ENCODE measurements around the gene PHACTR1. TPM values are rescaled to one million over a fixed set of nuclear protein-coding genes. Genes with fewer than 3 reads are reported as not detected.

The PHACTR1 gene
- total RNA-seq, 1 experiment from 2014 or later: 15.5 TPM

- TF ChIP-seq AR (CRISPR knock-in tag; IDR thresholded peaks at IDR 0.05) (no peak), ZNF396 (CRISPR knock-in tag; IDR thresholded peaks at IDR 0.05; ENCODE audit: borderline replicate concordance) (no peak), ZNF281 (CRISPR knock-in tag; IDR thresholded peaks at IDR 0.05) (no peak)
Observed at GRCh38 chr6:12818324-12818723, 101.8 kb downstream of the PHACTR1 start (continued).

GRCh38 chr6:12823847-12824246 lies 107.3 kb downstream of the PHACTR1 start:
- DNase-seq (ENCODE audit: low spot score): no peak
- Mint-ChIP-seq H3K27me3 (ENCODE audit: low read depth) (no peaks in the 10 kb centered on the region), H3K27ac (no peak overlapping the region), H3K4me1 (peaks cover 21% of the 10 kb centered on the region), H3K4me3 (no peak overlapping the region), H3K36me3 (no peaks in the 10 kb centered on the region), H3K9me3 (no peaks in the 10 kb centered on the region)
- no peak for ATAC-seq
- ChIA-PET CTCF (no interaction called here), POLR2A (no interaction called here)
- TF ChIP-seq NR2C2 (CRISPR knock-in tag; IDR thresholded peaks at IDR 0.05) (no peak), ZSCAN18 (CRISPR knock-in tag; IDR thresholded peaks at IDR 0.05) (no peak), MLX (CRISPR knock-in tag; IDR thresholded peaks at IDR 0.05) (no peak), ATF2 (CRISPR knock-in tag; IDR thresholded peaks at IDR 0.05; ENCODE audit: borderline replicate concordance, low read depth) (no peak), KAT7 (CRISPR knock-in tag; IDR thresholded peaks at IDR 0.05; ENCODE audit: borderline replicate concordance) (no peak), TP53 (CRISPR knock-in tag; IDR thresholded peaks at IDR 0.05) (no peak), ATF6 (CRISPR knock-in tag; IDR thresholded peaks at IDR 0.05) (no peak), AFF4 (CRISPR knock-in tag; IDR thresholded peaks at IDR 0.05; ENCODE audit: borderline replicate concordance) (no peak), GRHL2 (CRISPR knock-in tag; IDR thresholded peaks at IDR 0.05; ENCODE audit: insufficient replicate concordance, severe bottlenecking) (no peak), SP1 (CRISPR knock-in tag; conservative IDR thresholded peaks at IDR 0.05) (no peak), IRF1 (CRISPR knock-in tag; IDR thresholded peaks at IDR 0.05) (no peak), MAX (CRISPR knock-in tag; IDR thresholded peaks at IDR 0.05) (no peak), ERG (CRISPR knock-in tag; IDR thresholded peaks at IDR 0.05) (no peak)

Measured in WTC11 (cell line).